ENCODE data around the gene CNOT2. TPM values are rescaled to one million over a fixed set of nuclear protein-coding genes. Genes with fewer than 3 reads are reported as not detected.

The CNOT2 gene
- total RNA-seq, 1 donor from 2014 or later: 48.7 TPM

DNA sequence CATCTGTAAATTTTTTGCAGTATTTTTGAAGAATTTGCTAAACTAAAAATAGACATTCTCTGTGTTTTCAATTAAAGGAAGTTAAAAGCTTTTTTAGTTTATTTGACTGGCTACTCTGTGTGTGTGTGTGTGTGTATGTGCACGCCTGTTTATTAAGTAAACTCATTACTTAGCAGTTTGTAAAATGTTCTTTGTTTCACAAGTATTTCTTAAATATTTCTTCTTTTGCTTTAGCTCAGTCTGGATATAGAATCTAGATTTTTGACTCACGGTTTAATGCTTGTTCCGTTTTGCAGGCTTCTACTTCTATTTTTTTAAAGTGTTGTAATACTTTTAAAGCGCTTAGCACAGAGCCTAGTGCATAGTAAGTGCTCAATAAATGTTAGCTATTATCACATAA lies 76.4 kb downstream of the CNOT2 start:
- H3K27me3 Mint-ChIP-seq (ENCODE audit: low read depth): no peaks in the 10 kb centered on the region
- H3K4me3 Mint-ChIP-seq (ENCODE audit: unreplicated experiment): no peak overlapping the region
- no peaks in the 10 kb centered on the region for H3K9me3 Mint-ChIP-seq (ENCODE audit: low read depth)
- H3K4me1 Mint-ChIP-seq (ENCODE audit: low read depth): peaks cover 8% of the 10 kb centered on the region
- H3K27ac Mint-ChIP-seq (ENCODE audit: unreplicated experiment): no peak overlapping the region
- no peak for TF ChIP-seq CTCF (IDR thresholded peaks at IDR 0.05)
- no peak for DNase-seq (ENCODE audit: low spot score)
- H3K36me3 Mint-ChIP-seq (ENCODE audit: low read depth): peaks cover 7% of the 10 kb centered on the region

DNA sequence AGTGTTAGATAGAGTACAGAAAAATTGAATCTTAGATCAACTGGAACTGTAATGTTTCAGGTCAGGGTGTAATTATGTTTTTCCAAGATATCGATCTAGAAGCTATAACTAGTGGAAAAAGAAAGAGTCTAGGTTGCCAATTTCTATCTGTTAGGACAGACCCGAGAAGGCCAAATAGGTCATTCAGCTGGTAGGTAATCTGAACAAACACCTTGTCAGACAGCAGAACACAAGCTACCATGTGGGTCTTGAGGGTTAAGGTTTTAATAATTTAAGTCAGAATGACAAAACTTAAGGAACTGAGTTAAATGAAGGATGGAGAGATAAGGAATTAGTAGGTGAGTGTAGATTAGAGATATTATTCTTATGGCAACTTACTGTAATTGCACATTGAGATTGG lies 78.0 kb downstream of the CNOT2 start:
- H3K27me3 Mint-ChIP-seq (ENCODE audit: low read depth): no peaks in the 10 kb centered on the region

GRCh38 chr12:70327541-70327940 lies 84.3 kb downstream of the CNOT2 start:
- Mint-ChIP-seq H3K27me3 (ENCODE audit: low read depth) (no peaks in the 10 kb centered on the region), H3K36me3 (ENCODE audit: low read depth) (peaks cover 11% of the 10 kb centered on the region), H3K4me3 (ENCODE audit: unreplicated experiment) (no peak overlapping the region), H3K4me1 (ENCODE audit: low read depth) (no peaks in the 10 kb centered on the region), H3K27ac (ENCODE audit: unreplicated experiment) (no peak overlapping the region), H3K9me3 (ENCODE audit: low read depth) (no peaks in the 10 kb centered on the region)
- DNase-seq (ENCODE audit: low spot score): no peak
- TF ChIP-seq CTCF (IDR thresholded peaks at IDR 0.05): no peak

More for the DNA sequence above, 78.0 kb downstream of the CNOT2 start:
- no peak overlapping the region for H3K27ac Mint-ChIP-seq (ENCODE audit: unreplicated experiment)
- DNase-seq (ENCODE audit: low spot score): no peak
- TF ChIP-seq CTCF (IDR thresholded peaks at IDR 0.05): no peak
- no peaks in the 10 kb centered on the region for H3K9me3 Mint-ChIP-seq (ENCODE audit: low read depth)
- peaks cover 7% of the 10 kb centered on the region for H3K36me3 Mint-ChIP-seq (ENCODE audit: low read depth)
- H3K4me3 Mint-ChIP-seq (ENCODE audit: unreplicated experiment): no peak overlapping the region
- peaks cover 8% of the 10 kb centered on the region for H3K4me1 Mint-ChIP-seq (ENCODE audit: low read depth)

GRCh38 chr12:70329728-70330127 lies 86.5 kb downstream of the CNOT2 start:
- DNase-seq (ENCODE audit: low spot score): no peak
- TF ChIP-seq CTCF (IDR thresholded peaks at IDR 0.05): no peak
- Mint-ChIP-seq H3K4me3 (ENCODE audit: unreplicated experiment) (no peak overlapping the region), H3K9me3 (ENCODE audit: low read depth) (no peaks in the 10 kb centered on the region), H3K4me1 (ENCODE audit: low read depth) (no peaks in the 10 kb centered on the region), H3K36me3 (ENCODE audit: low read depth) (peaks cover 6% of the 10 kb centered on the region), H3K27me3 (ENCODE audit: low read depth) (no peaks in the 10 kb centered on the region), H3K27ac (ENCODE audit: unreplicated experiment) (no peak overlapping the region)

- TF ChIP-seq CTCF (IDR thresholded peaks at IDR 0.05): no peak
- Mint-ChIP-seq H3K36me3 (ENCODE audit: low read depth) (peaks cover 7% of the 10 kb centered on the region), H3K9me3 (ENCODE audit: low read depth) (no peaks in the 10 kb centered on the region), H3K27ac (ENCODE audit: unreplicated experiment) (no peak overlapping the region), H3K27me3 (ENCODE audit: low read depth) (no peaks in the 10 kb centered on the region), H3K4me3 (ENCODE audit: unreplicated experiment) (no peak overlapping the region), H3K4me1 (ENCODE audit: low read depth) (no peaks in the 10 kb centered on the region)
- no peak for DNase-seq (ENCODE audit: low spot score)
Measured at GRCh38 chr12:70330158-70330557, 86.9 kb downstream of the CNOT2 start.
